Brain microvascular endothelial cell (primary cell): Measurements from ENCODE around the gene CABCOCO1.
A peak's percentile ranks its signal among the peaks of the same experiment; 100 is the strongest.

Source experiments
- DNase-seq: peaks from one replicate; pipeline ENCODE4 v3.0.0-alpha.2; 2020
- H3K27ac ChIP-seq: fragments of 250-450 bp; sonication (Bioruptor Pico); 2 replicates; pipeline ENCODE4 v1.5.1; 2020; ENCODE audit warnings: mild to moderate bottlenecking, moderate library complexity
- H3K27me3 ChIP-seq: fragments of 250-450 bp; sonication (Bioruptor Pico); replicated peaks from 2 replicates; pipeline ENCODE4 v1.5.1; 2020; ENCODE audit warnings: mild to moderate bottlenecking
- H3K36me3 ChIP-seq: fragments of 250-450 bp; sonication (Bioruptor Pico); replicated peaks from 2 replicates; pipeline ENCODE4 v1.5.1; 2020; ENCODE audit warnings: mild to moderate bottlenecking
- H3K4me3 ChIP-seq: 2 replicates; pipeline ENCODE4 v1.5.1; 2011; ENCODE audit warnings: low read depth, mild to moderate bottlenecking, control low read depth, low read length, moderate library complexity
- in situ Hi-C: cut with HindIII; loops from 2 replicates; pipeline ENCODE4 v1.10.0; 2017; ENCODE audit warnings: low sequenced_read_pairs, low pct_ligation_motif_present
- TF ChIP-seq, protein P1 (sequence below): IDR thresholded peaks from 2 replicates; pipeline ENCODE4 v1.5.1; 2011; ENCODE audit warnings: low read depth, mild to moderate bottlenecking, moderate library complexity, low read length, control low read depth, inconsistent platforms; ENCODE audit errors: missing control alignments

Gene CABCOCO1

DNA sequence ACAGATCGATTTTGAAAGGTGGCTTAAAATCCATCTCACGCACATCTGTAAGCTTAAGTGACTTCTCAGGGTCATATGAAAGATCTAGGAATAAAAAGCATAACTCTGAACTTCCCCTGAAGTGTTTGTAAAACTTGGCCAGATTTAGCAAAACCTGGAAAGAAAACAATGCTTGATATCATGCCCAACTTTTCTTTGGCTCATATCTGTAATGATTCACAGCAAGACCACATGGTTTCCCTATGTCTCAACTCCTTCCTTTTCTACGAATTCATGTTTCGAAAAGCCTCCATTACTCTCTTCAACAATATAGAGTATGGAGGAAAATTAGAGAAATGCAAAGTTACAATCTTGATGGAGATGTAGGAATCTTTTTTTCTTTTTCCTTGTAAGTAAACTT, 20.1 kb upstream of the CABCOCO1 start:
- DNase-seq: no peak
- no peaks in the 10 kb centered on the region for H3K36me3 ChIP-seq
- H3K27me3 ChIP-seq: no peaks in the 10 kb centered on the region
- H3K4me3 ChIP-seq: no peak overlapping the region
- H3K27ac ChIP-seq: peak overlapping the region; percentile 50
- in situ Hi-C loops: no loop called here
- TF ChIP-seq, protein P1, sequence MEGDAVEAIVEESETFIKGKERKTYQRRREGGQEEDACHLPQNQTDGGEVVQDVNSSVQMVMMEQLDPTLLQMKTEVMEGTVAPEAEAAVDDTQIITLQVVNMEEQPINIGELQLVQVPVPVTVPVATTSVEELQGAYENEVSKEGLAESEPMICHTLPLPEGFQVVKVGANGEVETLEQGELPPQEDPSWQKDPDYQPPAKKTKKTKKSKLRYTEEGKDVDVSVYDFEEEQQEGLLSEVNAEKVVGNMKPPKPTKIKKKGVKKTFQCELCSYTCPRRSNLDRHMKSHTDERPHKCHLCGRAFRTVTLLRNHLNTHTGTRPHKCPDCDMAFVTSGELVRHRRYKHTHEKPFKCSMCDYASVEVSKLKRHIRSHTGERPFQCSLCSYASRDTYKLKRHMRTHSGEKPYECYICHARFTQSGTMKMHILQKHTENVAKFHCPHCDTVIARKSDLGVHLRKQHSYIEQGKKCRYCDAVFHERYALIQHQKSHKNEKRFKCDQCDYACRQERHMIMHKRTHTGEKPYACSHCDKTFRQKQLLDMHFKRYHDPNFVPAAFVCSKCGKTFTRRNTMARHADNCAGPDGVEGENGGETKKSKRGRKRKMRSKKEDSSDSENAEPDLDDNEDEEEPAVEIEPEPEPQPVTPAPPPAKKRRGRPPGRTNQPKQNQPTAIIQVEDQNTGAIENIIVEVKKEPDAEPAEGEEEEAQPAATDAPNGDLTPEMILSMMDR: no peak

DNA sequence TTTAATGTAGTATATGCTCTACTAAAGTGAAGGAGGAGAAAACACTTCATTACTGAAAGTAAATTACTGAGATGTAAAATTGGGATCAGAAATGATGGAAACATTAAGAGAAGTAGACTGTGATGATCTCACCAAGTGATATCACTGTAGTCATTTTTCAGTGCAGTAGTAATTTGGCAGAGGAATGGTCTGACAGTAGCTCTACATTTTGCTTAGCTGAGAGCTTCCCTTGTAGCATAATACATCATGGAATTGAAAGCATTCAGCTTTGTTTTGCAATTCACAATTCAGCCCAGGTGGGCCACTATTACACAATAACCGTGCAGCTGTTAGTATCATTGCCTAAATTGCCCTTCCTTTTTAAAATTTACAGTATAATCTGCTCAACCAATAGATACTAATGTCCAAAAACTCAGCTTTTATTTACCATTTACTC, 19.4 kb upstream of the CABCOCO1 start:
- in situ Hi-C loops: no loop called here
- H3K27ac ChIP-seq: peak overlapping the region; percentile 50
- H3K4me3 ChIP-seq: no peak overlapping the region
- no peaks in the 10 kb centered on the region for H3K36me3 ChIP-seq
- no peaks in the 10 kb centered on the region for H3K27me3 ChIP-seq
- DNase-seq: peak; percentile 58
- TF ChIP-seq, protein P1: no peak

DNA sequence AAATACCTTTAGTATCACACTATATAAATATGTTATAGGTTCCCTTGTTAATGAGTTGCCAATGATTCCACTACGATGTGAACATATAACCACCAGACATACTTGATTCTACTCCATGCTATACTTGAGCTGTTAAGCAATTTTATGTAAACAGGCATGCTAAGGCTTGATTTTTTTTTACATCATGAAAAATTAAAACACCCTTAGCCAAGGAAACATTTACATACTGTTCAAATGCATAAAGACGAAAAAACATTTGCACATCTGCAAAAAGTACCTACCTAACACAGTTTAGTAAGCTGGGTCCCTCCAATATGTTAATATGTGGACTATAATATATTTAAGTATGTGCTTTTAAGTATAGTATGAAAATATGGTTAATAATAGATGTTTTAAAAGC, 9.0 kb upstream of the CABCOCO1 start:
- Histone ChIP-seq H3K4me3 (no peak overlapping the region), H3K27me3 (no peaks in the 10 kb centered on the region), H3K36me3 (no peaks in the 10 kb centered on the region), H3K27ac (no peak overlapping the region)
- no peak for DNase-seq
- TF ChIP-seq, protein P1: no peak
- in situ Hi-C loops: no loop called here

DNA sequence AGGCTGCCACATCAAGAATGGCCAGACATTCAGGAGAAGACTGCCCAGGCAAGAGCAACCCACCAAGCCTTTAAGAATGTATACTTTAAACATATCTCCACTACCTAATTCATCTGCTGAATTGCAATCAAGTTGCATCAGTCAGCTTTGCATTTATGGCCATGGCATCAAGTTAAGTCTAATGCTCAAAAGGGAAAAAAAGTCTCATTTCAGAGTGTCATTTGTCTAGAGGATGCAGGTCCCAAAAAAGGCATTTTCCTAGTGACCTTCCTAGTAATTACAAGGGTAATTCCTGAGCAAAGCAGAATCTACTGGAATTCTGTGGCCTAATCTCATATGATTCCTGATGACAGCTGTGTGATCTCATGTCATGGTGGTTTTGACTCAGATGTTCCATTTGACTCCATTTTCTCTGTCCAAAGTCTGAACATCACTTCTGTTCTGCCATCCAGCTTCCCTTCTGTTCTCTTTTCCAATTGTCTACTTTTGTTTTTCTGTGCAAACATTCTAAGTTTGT, 7.3 kb upstream of the CABCOCO1 start:
- in situ Hi-C loops: no loop called here
- Histone ChIP-seq H3K4me3 (no peak overlapping the region), H3K27me3 (no peaks in the 10 kb centered on the region), H3K27ac (no peak overlapping the region), H3K36me3 (no peaks in the 10 kb centered on the region)
- TF ChIP-seq, protein P1: no peak
- DNase-seq: no peak

DNA sequence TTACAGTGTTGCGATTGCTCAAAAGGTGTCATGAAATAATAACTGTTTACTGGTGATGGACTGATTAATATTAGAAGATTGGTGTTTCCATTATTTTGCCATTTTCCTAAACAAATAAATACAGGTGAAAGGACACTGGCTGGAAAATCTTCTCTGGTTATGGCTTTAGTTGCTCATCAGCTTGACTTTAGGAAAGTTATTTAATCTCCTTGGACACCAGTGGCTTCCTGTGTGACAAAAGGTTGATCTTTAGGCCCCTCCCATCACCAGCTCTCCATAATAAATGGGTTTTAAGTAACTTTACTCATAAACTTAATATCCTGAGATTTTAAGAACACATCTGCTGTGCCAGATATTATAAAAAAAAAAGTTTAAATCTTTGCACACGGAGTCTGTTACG, 737 bp downstream of the CABCOCO1 start:
- TF ChIP-seq, protein P1: no peak
- no peaks in the 10 kb centered on the region for H3K27me3 ChIP-seq
- DNase-seq: no peak
- H3K27ac ChIP-seq: no peak overlapping the region
- no peaks in the 10 kb centered on the region for H3K36me3 ChIP-seq
- in situ Hi-C loops: no loop called here
- H3K4me3 ChIP-seq: peak overlapping the region; percentile 68

DNA sequence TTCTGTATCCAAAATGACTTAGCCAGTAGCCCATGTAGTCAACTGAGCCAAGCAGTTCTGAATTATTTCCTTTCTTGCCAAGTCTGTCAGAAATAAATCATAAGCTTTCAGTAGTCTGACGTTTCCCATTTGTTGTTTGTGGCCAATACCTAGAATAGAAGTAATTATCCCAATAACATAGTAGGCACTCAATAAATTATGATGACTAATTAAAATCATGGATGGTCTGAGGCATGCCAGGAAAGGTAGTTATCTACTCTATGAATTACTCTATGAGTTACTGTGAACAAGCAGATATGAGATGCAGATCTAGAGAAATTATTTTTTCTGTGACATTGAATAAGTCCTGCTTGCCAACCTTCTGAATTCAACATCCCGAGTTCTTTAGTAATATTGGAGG, 2.3 kb downstream of the CABCOCO1 start:
- in situ Hi-C loops: no loop called here
- DNase-seq: no peak
- no peak overlapping the region for H3K4me3 ChIP-seq

More for the DNA sequence above, 2.3 kb downstream of the CABCOCO1 start:
- no peaks in the 10 kb centered on the region for H3K27me3 ChIP-seq
- H3K27ac ChIP-seq: no peak overlapping the region
- no peaks in the 10 kb centered on the region for H3K36me3 ChIP-seq
- TF ChIP-seq, protein P1: no peak
